GM19455 (cell line): Measurements from ENCODE around the gene MYH9.
"Not testable (repeated sequence)": the region's sequence is repeated elsewhere in the genome, so short reads cannot be mapped to it uniquely, and the experiment has no call there.

Source experiments
- ATAC-seq: cut with Tn5 transposase; IDR thresholded peaks from one replicate; pipeline ENCODE4 v1.9.1; 2021; ENCODE audit not compliant: unreplicated experiment

Gene MYH9

GRCh38 chr22:36415415-36416168, 27.8 kb upstream of the MYH9 start:
- ATAC-seq = no peak

GRCh38 chr22:36413022-36413775, 25.4 kb upstream of the MYH9 start:
- ATAC-seq = no peak

GRCh38 chr22:36411589-36412258, 24.0 kb upstream of the MYH9 start:
- no peak for ATAC-seq

GRCh38 chr22:36409911-36410756, 22.4 kb upstream of the MYH9 start:
- no peak for ATAC-seq

- ATAC-seq = not testable (repeated sequence)
Observed at GRCh38 chr22:36409554-36409910, 21.8 kb upstream of the MYH9 start.

- no peak for ATAC-seq
Observed at GRCh38 chr22:36409056-36409455, 21.3 kb upstream of the MYH9 start.

- ATAC-seq = no peak
Observed at GRCh38 chr22:36406721-36407120, 19.0 kb upstream of the MYH9 start.

- no peak for ATAC-seq
Observed at GRCh38 chr22:36405671-36406538, 18.1 kb upstream of the MYH9 start.

- no peak for ATAC-seq
Observed at GRCh38 chr22:36405221-36405661, 17.5 kb upstream of the MYH9 start.

- no peak for ATAC-seq
Observed at GRCh38 chr22:36404446-36404845, 16.7 kb upstream of the MYH9 start.

GRCh38 chr22:36399472-36399778, 11.7 kb upstream of the MYH9 start:
- no peak for ATAC-seq

GRCh38 chr22:36398601-36399471, 11.1 kb upstream of the MYH9 start:
- ATAC-seq = no peak

GRCh38 chr22:36397131-36398093, 9.6 kb upstream of the MYH9 start:
- ATAC-seq = no peak

GRCh38 chr22:36395915-36396314, 8.1 kb upstream of the MYH9 start:
- no peak for ATAC-seq

GRCh38 chr22:36395055-36395849, 7.5 kb upstream of the MYH9 start:
- ATAC-seq = no peak

GRCh38 chr22:36391638-36392037, 3.9 kb upstream of the MYH9 start:
- no peak for ATAC-seq

GRCh38 chr22:36389122-36389521, 1.4 kb upstream of the MYH9 start:
- not testable (repeated sequence) for ATAC-seq

GRCh38 chr22:36387709-36387958, 133 bp downstream of the MYH9 start:
- ATAC-seq = no peak
